Glomerular visceral epithelial cell (primary cell): ENCODE data around the gene LRWD1.

Experiments
- DNase-seq: peaks from one replicate; pipeline ENCODE4 v3.0.0-alpha.2; 2016; ENCODE audit errors: extremely low spot score

Gene LRWD1

GRCh38 chr7:102464577-102465280 lies at the start of gene LRWD1, which contains the start of gene ALKBH4:
Gene LRWD1, plus strand, starts transcription at chr7:102464984. Its CDS starts 97 bp downstream, at chr7:102465081.
Gene ALKBH4, minus strand, starts transcription at chr7:102464863. Its CDS starts 27 bp downstream, at chr7:102464836.
- DNase-seq: peak; percentile 93

- DNase-seq: no peak
These were observed 49.0 kb upstream of the LRWD1 start for GRCh38 chr7:102415685-102416225.

GRCh38 chr7:102416406-102416805 lies 48.4 kb upstream of the LRWD1 start:
- DNase-seq: no peak

GRCh38 chr7:102417105-102417504 lies 47.7 kb upstream of the LRWD1 start:
- no peak for DNase-seq

GRCh38 chr7:102418592-102418991 lies 46.2 kb upstream of the LRWD1 start:
- DNase-seq: no peak

GRCh38 chr7:102421706-102422240 lies 43.0 kb upstream of the LRWD1 start:
- DNase-seq: no peak

- no peak for DNase-seq
These were observed 40.6 kb upstream of the LRWD1 start for GRCh38 chr7:102424129-102424551.

GRCh38 chr7:102424787-102425218 lies 40.0 kb upstream of the LRWD1 start:
- no peak for DNase-seq

GRCh38 chr7:102425639-102426267 lies 39.0 kb upstream of the LRWD1 start:
- no peak for DNase-seq

GRCh38 chr7:102426268-102427018 lies 38.3 kb upstream of the LRWD1 start:
- DNase-seq: no peak

- no peak for DNase-seq
These were observed 37.8 kb upstream of the LRWD1 start for GRCh38 chr7:102427019-102427405.

- no peak for DNase-seq
These were observed 35.5 kb upstream of the LRWD1 start for GRCh38 chr7:102429141-102429899.

GRCh38 chr7:102431617-102432298 lies 33.0 kb upstream of the LRWD1 start:
- peak; percentile 61 for DNase-seq

- DNase-seq: peak; percentile 17
These were observed 32.2 kb upstream of the LRWD1 start for GRCh38 chr7:102432442-102433218.

GRCh38 chr7:102433219-102434038 lies 31.4 kb upstream of the LRWD1 start, which contains the start of gene ORAI2:
Gene ORAI2, plus strand, starts transcription at chr7:102433575. Its CDS starts 5,382 bp downstream, at chr7:102438957.
- peak; percentile 76 for DNase-seq

- DNase-seq: no peak
These were observed 30.7 kb upstream of the LRWD1 start for GRCh38 chr7:102434039-102434486.

GRCh38 chr7:102436118-102436517 lies 28.7 kb upstream of the LRWD1 start:
- DNase-seq: no peak

GRCh38 chr7:102439963-102440795 lies 24.6 kb upstream of the LRWD1 start:
- peak; percentile 79 for DNase-seq
